Keratinocyte (primary cell): ENCODE measurements around the gene CCDC68. TPM values are rescaled to one million over a fixed set of nuclear protein-coding genes. Genes with fewer than 3 reads are reported as not detected.
"Not testable (repeated sequence)": the region's sequence is repeated elsewhere in the genome, so short reads cannot be mapped to it uniquely, and the experiment has no call there.

Experiments used
- DNase-seq: peaks from one replicate; pipeline ENCODE4 v3.0.0-alpha.2; 2011; ENCODE audit warnings: low read depth, missing footprints, low spot score
- FAIRE-seq: peaks from 2 replicates; lab custom pipeline; 2011; peaks lifted over from hg19 to GRCh38; lab: Jason Lieb, UNC
- H2AFZ ChIP-seq: 2 replicates; pipeline ENCODE4 v1.6.0; 2012; ENCODE audit warnings: low read length, control low read depth, inconsistent platforms; ENCODE audit not compliant: control insufficient read depth
- H3K27ac ChIP-seq: 2 replicates; pipeline ENCODE4 v1.5.1; 2011; ENCODE audit warnings: low read length; ENCODE audit not compliant: control insufficient read depth, insufficient read depth
- H3K27me3 ChIP-seq: 3 replicates; pipeline ENCODE4 v1.6.0; 2011; ENCODE audit warnings: low read length; ENCODE audit not compliant: control insufficient read depth, insufficient read depth; ENCODE audit errors: extremely low read depth
- H3K36me3 ChIP-seq, 2 experiments: 2 replicates in 1 of 2; 3 replicates in 1 of 2; pipeline ENCODE4 v1.5.1; 2011; ENCODE audit warnings: low read length in 2 of 2, mild to moderate bottlenecking in 1 of 2; ENCODE audit not compliant: control insufficient read depth in 2 of 2, insufficient read depth in 2 of 2; ENCODE audit errors: extremely low read depth in 1 of 2
- H3K4me1 ChIP-seq: 3 replicates; pipeline ENCODE4 v1.5.1; 2011; ENCODE audit warnings: low read length; ENCODE audit not compliant: control insufficient read depth, insufficient read depth; ENCODE audit errors: extremely low read depth
- H3K4me2 ChIP-seq: 3 replicates; pipeline ENCODE4 v1.6.0; 2011; ENCODE audit warnings: low read depth, low read length; ENCODE audit not compliant: control insufficient read depth, insufficient read depth; ENCODE audit errors: extremely low read depth
- H3K4me3 ChIP-seq, 3 experiments: fragments of 200-600 bp in 1 of 3; sonication (generic) in 1 of 3; 2 replicates in 2 of 3; 3 replicates in 1 of 3; pipeline ENCODE4 v1.5.1; 2011 to 2016; ENCODE audit warnings: low read length in 3 of 3, mild to moderate bottlenecking in 3 of 3, control low read depth in 2 of 3, inconsistent platforms in 1 of 3, low read depth in 1 of 3, mixed read lengths in 1 of 3, mixed run types in 1 of 3, moderate library complexity in 1 of 3; ENCODE audit not compliant: control insufficient read depth in 2 of 3, insufficient read depth in 2 of 3; ENCODE audit errors: extremely low read depth in 1 of 3
- H3K79me2 ChIP-seq: 2 replicates; pipeline ENCODE4 v1.6.0; 2012; ENCODE audit warnings: low read length; ENCODE audit not compliant: control insufficient read depth, insufficient read depth
- H3K9ac ChIP-seq: 3 replicates; pipeline ENCODE4 v1.6.0; 2011; ENCODE audit warnings: low read length; ENCODE audit not compliant: control insufficient read depth, insufficient read depth; ENCODE audit errors: extremely low read depth
- H3K9me1 ChIP-seq: 3 replicates; pipeline ENCODE4 v1.6.0; 2011; ENCODE audit warnings: low read length; ENCODE audit not compliant: control insufficient read depth, insufficient read depth; ENCODE audit errors: extremely low read depth
- H3K9me3 ChIP-seq: 2 replicates; pipeline ENCODE4 v1.5.1; 2012; ENCODE audit warnings: low read depth, low read length; ENCODE audit not compliant: control insufficient read depth
- H4K20me1 ChIP-seq: 3 replicates; pipeline ENCODE4 v1.6.0; 2011; ENCODE audit warnings: low read length; ENCODE audit not compliant: control insufficient read depth, insufficient read depth; ENCODE audit errors: extremely low read depth
- CTCF ChIP-seq, 3 experiments: IDR thresholded peaks in 1 of 3; conservative IDR thresholded peaks in 1 of 3; optimal IDR thresholded peaks in 1 of 3; 2 replicates in 2 of 3; 3 replicates in 1 of 3; pipeline versions ENCODE3 to v1.5.1; 2011; ENCODE audit warnings: low read length in 3 of 3, mild to moderate bottlenecking in 3 of 3, moderate library complexity in 2 of 3, control low read depth in 1 of 3, inconsistent platforms in 1 of 3; ENCODE audit not compliant: insufficient read depth in 2 of 3; ENCODE audit errors: extremely low read depth in 1 of 3
- EZH2 ChIP-seq: IDR thresholded peaks from one replicate; pipeline ENCODE4 v1.6.1; 2012; ENCODE audit warnings: inconsistent platforms, mild to moderate bottlenecking, low read length, moderate library complexity
- dilution Hi-C: fragments of 300-500 bp; cut with MboI; formaldehyde crosslinking; loops from one replicate; pipeline ENCODE4 v1.7.0; 2020; ENCODE audit warnings: low sequenced_read_pairs; ENCODE audit not compliant: extremely low pct_ligation_motif_present
- polyA plus RNA-seq, 5 experiments: library from polyadenylated mRNA; depleted of rRNA in 3 of 5; stranded (reverse) in 3 of 5; stranded (forward) in 1 of 5; unstranded in 1 of 5; fragments of >200 nt; gene quantifications; 1 replicate in 1 of 5; 2 replicates in 3 of 5; 3 replicates in 1 of 5; pipeline versions ENCODE4 v1.2.1 to v1.2.3, GENCODE V29; 2011 to 2012; ENCODE audit warnings: missing spikeins in 2 of 5, low read depth in 1 of 5, low replicate concordance in 1 of 5

CCDC68 gene
- polyA plus RNA-seq, 1 donor (not counting 4 experiments of a cell fraction or from before 2014, with no cell fraction given) = 2.7 TPM

GRCh38 chr18:54856105-54856646, 103.1 kb downstream of the CCDC68 start:
- TF ChIP-seq CTCF (optimal IDR thresholded peaks at IDR 0.05 in 1 of 3, IDR thresholded peaks at IDR 0.05 in 1 of 3, conservative IDR thresholded peaks at IDR 0.05 in 1 of 3; ENCODE audit: extremely low read depth in 1 of 3, insufficient read depth in 2 of 3, low read length in 3 of 3) = no peak
- no peak for TF ChIP-seq EZH2
- Histone ChIP-seq H2AFZ (no peak overlapping the region), H3K36me3 (no peaks in the 10 kb centered on the region), H3K4me2 (no peak overlapping the region), H3K27me3 (no peaks in the 10 kb centered on the region), H3K79me2 (no peaks in the 10 kb centered on the region), H3K4me3 (no peak overlapping the region), H3K9me1 (no peaks in the 10 kb centered on the region), H3K9me3 (no peaks in the 10 kb centered on the region), H3K4me1 (no peaks in the 10 kb centered on the region), H3K27ac (no peak overlapping the region), H4K20me1 (no peaks in the 10 kb centered on the region), H3K9ac (no peak overlapping the region)
- no peak for DNase-seq
- no peak for FAIRE-seq
- dilution Hi-C loops = no loop called here

- H3K9ac ChIP-seq, FAIRE-seq, H3K79me2 ChIP-seq, H2AFZ ChIP-seq, H3K36me3 ChIP-seq, H3K27ac ChIP-seq, H3K9me1 ChIP-seq, H3K4me1 ChIP-seq, dilution Hi-C loops, H3K27me3 ChIP-seq, H3K4me2 ChIP-seq, H4K20me1 ChIP-seq, DNase-seq, H3K4me3 ChIP-seq, H3K9me3 ChIP-seq: not testable (repeated sequence)
Observed at GRCh38 chr18:54855050-54855449, 104.2 kb downstream of the CCDC68 start.
